ENCODE measurements around the gene TRAPPC12. TPM values are rescaled to one million over a fixed set of nuclear protein-coding genes. Genes with fewer than 3 reads are reported as not detected.
A peak's percentile ranks its signal among the peaks of the same experiment; 100 is the strongest.

Gene TRAPPC12
- total RNA-seq, 3 donors from 2014 or later, result 52.5 to 89.6 (median 69.2) TPM

DNA sequence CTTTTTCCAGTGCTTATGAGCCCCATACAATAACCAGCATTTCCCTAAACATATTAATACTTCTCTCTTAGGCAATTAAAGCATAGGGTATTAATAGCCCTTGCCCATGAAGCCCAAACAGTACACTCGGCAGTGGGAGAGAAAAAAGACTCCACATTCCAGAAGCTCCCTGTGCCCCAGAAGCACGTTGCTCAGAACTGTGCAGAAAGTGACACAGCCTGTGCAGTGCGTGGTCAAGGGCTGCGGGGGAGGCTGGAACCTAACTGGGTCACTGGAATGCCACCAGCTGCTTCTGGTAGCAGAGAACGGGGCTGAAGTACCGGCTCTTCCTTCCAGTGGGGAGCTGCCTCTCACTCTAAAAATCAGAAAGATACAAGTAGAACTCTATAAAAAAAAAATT, 34.6 kb upstream of the TRAPPC12 start:
- H3K27me3 ChIP-seq, result no peaks in the 10 kb centered on the region
- H3K36me3 ChIP-seq, result no peaks in the 10 kb centered on the region
- intact Hi-C loops (cut with DNase I; ENCODE audit: low total_unique reads), result no loop called here
- TF ChIP-seq POLR2A (IDR thresholded peaks at IDR 0.05), result no peak
- TF ChIP-seq, protein P1, sequence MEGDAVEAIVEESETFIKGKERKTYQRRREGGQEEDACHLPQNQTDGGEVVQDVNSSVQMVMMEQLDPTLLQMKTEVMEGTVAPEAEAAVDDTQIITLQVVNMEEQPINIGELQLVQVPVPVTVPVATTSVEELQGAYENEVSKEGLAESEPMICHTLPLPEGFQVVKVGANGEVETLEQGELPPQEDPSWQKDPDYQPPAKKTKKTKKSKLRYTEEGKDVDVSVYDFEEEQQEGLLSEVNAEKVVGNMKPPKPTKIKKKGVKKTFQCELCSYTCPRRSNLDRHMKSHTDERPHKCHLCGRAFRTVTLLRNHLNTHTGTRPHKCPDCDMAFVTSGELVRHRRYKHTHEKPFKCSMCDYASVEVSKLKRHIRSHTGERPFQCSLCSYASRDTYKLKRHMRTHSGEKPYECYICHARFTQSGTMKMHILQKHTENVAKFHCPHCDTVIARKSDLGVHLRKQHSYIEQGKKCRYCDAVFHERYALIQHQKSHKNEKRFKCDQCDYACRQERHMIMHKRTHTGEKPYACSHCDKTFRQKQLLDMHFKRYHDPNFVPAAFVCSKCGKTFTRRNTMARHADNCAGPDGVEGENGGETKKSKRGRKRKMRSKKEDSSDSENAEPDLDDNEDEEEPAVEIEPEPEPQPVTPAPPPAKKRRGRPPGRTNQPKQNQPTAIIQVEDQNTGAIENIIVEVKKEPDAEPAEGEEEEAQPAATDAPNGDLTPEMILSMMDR (IDR thresholded peaks at IDR 0.05), result no peak
- no peak for TF ChIP-seq POLR2AphosphoS5 (IDR thresholded peaks at IDR 0.05)
- H3K4me1 ChIP-seq, result no peaks in the 10 kb centered on the region
- no peaks in the 10 kb centered on the region for H3K9me3 ChIP-seq
- no peak overlapping the region for H3K4me3 ChIP-seq
- DNase-seq (ENCODE audit: low spot score in 2 of 2), result no peak
- H3K27ac ChIP-seq, result no peak overlapping the region

DNA sequence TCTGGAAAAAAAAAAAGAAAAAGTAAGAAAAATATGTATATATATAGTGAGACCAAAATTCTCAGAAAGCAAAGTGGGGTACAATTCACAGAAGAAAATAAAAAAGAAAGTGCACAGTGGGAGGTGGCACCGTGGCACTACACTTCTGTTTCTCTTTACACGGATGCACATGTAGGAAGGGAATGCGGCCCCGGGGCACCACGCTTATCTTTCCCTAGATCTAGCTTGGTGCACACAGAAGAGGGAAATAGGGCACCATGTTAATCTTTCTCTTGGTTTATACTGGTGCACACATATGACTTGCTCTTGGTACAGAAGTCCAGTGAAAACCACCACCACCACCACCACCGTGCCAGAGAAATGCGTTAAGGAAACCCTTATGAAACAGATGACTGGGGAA, 33.9 kb upstream of the TRAPPC12 start:
- no peaks in the 10 kb centered on the region for H3K9me3 ChIP-seq
- no peak overlapping the region for H3K4me3 ChIP-seq
- intact Hi-C loops (cut with DNase I; ENCODE audit: low total_unique reads), result no loop called here
- H3K27me3 ChIP-seq, result no peaks in the 10 kb centered on the region
- no peaks in the 10 kb centered on the region for H3K36me3 ChIP-seq
- H3K4me1 ChIP-seq, result no peaks in the 10 kb centered on the region
- no peak overlapping the region for H3K27ac ChIP-seq
- DNase-seq (ENCODE audit: low spot score in 2 of 2), result peak in 1 of 2 donors; percentile 82
- TF ChIP-seq, protein P1 (IDR thresholded peaks at IDR 0.05), result no peak
- TF ChIP-seq POLR2AphosphoS5 (IDR thresholded peaks at IDR 0.05) (no peak), POLR2A (IDR thresholded peaks at IDR 0.05) (no peak)

DNA sequence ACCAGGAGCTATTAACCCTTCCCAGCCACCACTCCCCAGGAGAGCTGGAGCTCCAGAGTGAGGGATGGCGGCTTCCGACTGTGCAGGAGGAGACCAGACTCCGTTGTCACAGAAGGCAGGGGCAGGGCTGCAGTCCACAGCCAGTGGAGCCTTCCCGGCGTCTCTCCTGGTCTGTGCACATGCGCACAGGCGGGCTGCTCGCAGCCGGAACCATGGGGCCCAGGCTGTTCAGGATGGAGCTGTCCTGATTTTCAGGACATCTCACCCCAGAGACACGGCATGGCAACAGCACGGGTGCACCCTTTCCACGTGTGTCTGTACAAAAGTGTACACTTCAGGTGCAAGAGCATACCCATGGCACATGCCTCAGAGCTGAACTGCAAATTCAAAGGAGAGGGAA, 30.7 kb upstream of the TRAPPC12 start:
- peak overlapping the region in 2 of 3 donors; percentile 40 to 62 for H3K4me3 ChIP-seq
- peak overlapping the region; percentile 40 to 69 for H3K27ac ChIP-seq
- no peaks in the 10 kb centered on the region for H3K27me3 ChIP-seq
- no peak for DNase-seq (ENCODE audit: low spot score in 2 of 2)
- no peaks in the 10 kb centered on the region for H3K36me3 ChIP-seq
- H3K9me3 ChIP-seq, result no peaks in the 10 kb centered on the region
- no peaks in the 10 kb centered on the region for H3K4me1 ChIP-seq
- intact Hi-C loops (cut with DNase I; ENCODE audit: low total_unique reads), result no loop called here
- no peak for TF ChIP-seq POLR2AphosphoS5 (IDR thresholded peaks at IDR 0.05)
- no peak for TF ChIP-seq POLR2A (IDR thresholded peaks at IDR 0.05)
- TF ChIP-seq, protein P1 (IDR thresholded peaks at IDR 0.05), result no peak

DNA sequence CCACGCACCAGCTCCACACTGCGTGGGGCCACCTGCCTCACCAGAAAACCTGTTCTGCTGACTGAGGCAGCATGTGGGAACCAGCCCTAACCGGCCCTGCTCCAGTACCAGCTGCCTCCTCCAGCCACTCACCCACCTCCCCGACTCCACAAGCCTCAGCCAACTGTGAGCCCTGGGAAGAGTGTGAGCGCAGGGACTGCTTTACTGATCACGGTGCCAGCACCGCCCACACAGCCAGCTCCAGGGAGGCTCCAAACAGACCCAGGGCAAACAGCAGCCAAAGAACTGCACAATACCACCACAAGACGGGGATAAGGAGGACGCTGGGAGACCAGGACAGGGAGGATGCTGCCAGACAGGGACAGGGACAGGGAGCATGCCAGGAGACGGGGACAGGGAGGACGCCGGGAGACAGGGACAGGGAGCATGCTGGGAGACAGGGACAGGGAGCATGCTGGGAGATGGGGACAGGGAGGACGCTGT, 30.2 kb upstream of the TRAPPC12 start:
- peak; percentile 24 to 66 for DNase-seq (ENCODE audit: low spot score in 2 of 2)
- intact Hi-C loops (cut with DNase I; ENCODE audit: low total_unique reads), result no loop called here
- peak overlapping the region in 2 of 3 donors; percentile 40 to 62 for H3K4me3 ChIP-seq
- H3K4me1 ChIP-seq, result no peaks in the 10 kb centered on the region
- H3K9me3 ChIP-seq, result no peaks in the 10 kb centered on the region
- H3K27ac ChIP-seq, result peak overlapping the region; percentile 40 to 69
- no peaks in the 10 kb centered on the region for H3K27me3 ChIP-seq
- TF ChIP-seq POLR2AphosphoS5 (IDR thresholded peaks at IDR 0.05) (no peak), POLR2A (IDR thresholded peaks at IDR 0.05) (no peak)
- TF ChIP-seq, protein P1 (IDR thresholded peaks at IDR 0.05), result no peak
- H3K36me3 ChIP-seq, result no peaks in the 10 kb centered on the region

DNA sequence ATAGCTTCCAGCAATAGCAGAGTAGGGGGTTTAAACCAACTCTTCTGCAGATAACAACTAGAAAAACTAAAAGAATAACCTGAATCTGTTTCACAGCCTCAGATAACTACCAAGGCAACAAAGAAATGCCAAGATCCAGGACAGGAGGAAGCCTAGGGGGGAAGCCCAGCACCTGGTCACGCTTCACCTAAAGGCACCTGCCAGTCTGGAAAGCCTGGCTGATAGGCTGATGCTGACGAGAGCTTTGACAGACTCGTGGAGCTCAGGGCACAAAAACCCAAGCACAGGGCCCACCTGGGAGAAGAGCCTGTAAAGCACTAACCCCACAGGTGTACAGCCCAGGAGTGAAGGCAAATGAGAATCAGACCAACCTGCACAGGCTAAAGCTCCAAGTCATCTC, 24.5 kb upstream of the TRAPPC12 start:
- Histone ChIP-seq H3K4me3 (no peak overlapping the region), H3K36me3 (no peaks in the 10 kb centered on the region), H3K27ac (no peak overlapping the region), H3K9me3 (no peaks in the 10 kb centered on the region), H3K4me1 (no peaks in the 10 kb centered on the region), H3K27me3 (no peaks in the 10 kb centered on the region)
- intact Hi-C loops (cut with DNase I; ENCODE audit: low total_unique reads), result no loop called here
- DNase-seq (ENCODE audit: low spot score in 2 of 2), result no peak
- TF ChIP-seq POLR2AphosphoS5 (IDR thresholded peaks at IDR 0.05) (no peak), POLR2A (IDR thresholded peaks at IDR 0.05) (no peak)
- TF ChIP-seq, protein P1 (IDR thresholded peaks at IDR 0.05), result no peak
